GM21737 (cell line): ENCODE data around the gene IL1RAPL2.
"Not testable (repeated sequence)": the region's sequence is repeated elsewhere in the genome, so short reads cannot be mapped to it uniquely, and the experiment has no call there.

Source experiments
- ATAC-seq: cut with Tn5 transposase; IDR thresholded peaks from one replicate; pipeline ENCODE4 v1.9.1; 2021; ENCODE audit warnings: mild to moderate bottlenecking, moderate library complexity; ENCODE audit not compliant: unreplicated experiment

Gene IL1RAPL2

DNA sequence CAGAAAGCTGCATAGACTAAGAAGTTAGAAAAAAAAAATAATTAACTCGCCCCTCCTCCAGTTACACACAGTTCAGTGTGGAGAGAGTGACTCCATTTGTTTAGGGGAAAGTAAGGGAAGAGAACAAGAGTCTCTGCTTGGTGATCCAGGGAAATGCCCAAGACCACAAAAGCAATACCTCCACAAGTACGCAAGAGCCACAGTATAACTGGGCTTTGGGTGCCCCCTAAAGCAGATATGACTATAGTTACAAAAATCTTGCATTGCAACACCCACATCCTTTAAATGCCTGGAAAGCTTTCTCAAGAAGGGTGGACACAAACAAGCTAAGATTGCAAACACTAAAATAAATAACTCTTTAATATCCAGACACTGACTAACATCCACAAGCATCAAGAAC, 1092.1 kb downstream of the IL1RAPL2 start:
- ATAC-seq, result no peak

DNA sequence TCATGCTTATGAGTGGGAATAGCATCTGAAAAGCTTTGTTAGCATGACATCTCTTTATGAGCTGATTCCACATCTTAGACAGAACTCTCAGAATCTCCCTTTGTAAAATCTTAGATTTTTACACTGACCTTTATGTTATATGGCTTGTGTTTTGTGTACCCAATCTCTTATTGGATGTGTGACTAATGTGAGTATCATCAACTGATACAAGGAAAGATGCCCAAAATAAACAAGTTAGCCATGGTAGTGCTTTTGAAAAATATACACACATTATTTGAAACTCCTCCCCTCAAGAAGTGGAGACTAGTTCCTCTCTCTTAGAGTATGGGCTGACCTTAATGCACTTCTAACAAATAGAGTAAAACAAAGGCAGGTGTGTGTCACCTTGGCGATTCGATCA, 1096.2 kb downstream of the IL1RAPL2 start:
- no peak for ATAC-seq

DNA sequence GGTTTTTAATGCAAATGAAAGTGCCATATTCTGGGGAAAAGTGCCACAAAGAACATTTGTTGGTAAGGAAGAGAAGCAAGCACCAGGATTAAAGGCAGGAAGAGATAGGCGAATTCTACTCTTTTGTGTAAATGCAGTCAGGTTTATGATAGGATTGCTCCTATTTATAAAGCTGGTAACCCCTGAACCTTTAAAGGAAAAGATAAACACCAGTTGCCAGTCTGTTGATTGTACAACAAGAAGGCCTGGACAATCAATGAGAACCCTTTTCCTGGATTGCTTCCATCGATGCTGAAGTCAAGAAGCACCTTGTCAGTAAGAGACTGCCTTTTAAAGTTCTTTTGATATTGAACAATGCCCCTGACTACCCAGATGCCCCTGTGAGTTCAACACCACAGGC, 1098.2 kb downstream of the IL1RAPL2 start:
- no peak for ATAC-seq

DNA sequence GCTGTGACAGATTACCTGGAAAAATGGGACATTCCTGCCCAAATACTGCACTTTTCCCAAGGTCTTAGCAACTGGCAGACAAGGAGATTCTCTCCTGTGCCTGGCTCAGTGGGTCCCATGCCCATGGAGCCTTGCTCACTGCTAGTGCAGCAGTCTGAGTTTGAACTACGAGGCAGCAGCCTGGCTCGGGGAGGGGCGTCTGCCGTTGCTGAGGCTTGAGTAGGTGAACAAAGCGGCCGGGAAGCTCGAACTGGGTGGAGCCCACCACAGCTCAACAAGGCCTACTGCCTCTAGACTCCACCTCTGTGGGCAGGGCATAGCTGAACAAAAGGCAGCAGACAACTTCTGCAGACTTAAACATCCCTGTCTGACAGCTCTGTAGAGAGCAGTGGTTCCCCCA, 1118.3 kb downstream of the IL1RAPL2 start:
- ATAC-seq, result not testable (repeated sequence)

DNA sequence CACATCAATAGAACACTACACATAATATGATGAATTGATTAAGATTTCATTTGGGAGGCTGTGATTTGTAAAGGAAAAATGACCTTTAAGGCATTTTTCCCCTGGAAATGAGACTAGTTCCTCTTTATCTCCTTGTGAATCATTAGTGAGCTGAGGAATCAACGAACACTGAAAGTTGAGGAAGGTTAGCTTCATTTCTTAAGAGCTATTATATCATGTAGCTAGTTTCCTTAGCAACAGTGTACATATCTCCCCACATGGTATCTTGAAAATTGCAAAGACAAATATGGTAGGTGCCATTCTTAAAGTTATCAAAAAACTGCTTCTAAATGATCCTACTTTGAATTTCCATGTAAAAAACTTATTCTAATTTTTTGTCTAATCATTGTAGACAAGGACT, 1128.8 kb downstream of the IL1RAPL2 start:
- no peak for ATAC-seq

DNA sequence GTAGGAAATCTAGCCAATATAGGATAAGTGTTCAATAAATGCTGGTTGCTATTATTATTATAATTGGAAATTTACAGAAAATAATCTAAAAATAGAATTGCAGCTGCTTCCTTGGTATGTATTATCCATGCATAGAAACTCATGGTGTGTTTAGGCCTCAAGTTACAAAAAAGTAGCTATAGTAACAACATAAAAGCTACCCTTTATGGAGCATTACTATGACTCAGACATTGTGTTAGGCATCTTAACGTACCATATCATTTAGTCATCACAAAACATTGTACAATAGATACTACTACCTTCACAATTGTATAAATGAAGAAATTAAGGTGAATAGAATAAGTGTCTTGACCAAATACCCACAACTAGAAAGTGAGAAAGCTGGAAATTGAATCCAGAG, 1129.5 kb downstream of the IL1RAPL2 start:
- ATAC-seq, result no peak

DNA sequence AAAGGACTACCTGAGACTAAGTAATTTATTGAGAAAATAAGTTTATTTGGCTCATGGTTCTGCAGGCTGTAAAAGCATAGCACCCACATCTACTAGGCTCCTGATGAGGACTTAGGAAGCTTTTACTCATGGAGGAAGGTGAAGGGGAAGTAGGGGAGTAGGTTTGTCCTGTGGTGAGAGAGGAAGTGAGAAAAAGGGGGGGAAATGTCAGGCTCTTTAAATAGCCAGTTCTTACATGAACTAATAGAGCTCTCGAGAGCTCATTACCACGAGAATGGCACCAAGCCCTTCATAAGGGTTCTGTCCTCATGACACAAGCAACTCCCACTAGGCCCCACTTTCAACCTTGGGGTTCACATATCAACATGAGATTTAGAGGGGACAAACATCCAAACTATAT, 1130.9 kb downstream of the IL1RAPL2 start:
- no peak for ATAC-seq

DNA sequence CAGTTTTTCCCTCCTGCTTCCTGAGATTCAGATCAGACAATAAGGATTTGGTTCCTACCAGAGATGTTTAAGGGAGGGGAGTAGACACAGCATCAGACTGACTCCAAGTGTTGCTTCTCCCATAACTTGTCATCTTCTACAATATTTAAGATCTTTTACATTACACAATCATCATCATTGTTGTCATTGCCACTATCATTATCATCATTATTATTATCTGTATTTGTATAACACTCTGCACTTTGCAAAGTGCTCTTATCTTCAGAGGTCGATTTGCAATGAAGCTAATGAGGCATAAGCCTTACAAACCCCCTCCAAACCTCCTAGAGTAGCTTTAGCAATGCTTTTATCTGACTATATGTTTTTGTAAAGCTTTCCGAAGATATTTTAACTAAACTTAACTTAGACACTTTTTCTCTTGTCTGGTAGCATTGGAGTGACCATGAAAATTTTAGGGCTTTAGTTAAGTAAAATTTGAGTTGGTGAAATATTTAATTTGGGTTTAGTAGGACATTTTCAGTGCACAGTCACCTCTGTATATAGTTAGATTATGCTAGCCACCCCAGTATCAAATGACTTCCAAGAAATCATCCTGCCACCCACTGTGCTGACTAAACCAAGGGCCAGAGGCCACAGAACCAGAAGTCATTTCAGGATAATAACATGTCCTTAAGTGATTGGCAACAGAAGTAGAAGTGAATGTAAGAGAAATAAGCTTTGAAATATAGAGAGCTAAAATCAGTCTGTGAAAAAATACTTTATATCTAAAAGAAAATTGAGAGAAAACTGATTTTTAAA, 1132.2 kb downstream of the IL1RAPL2 start:
- no peak for ATAC-seq

DNA sequence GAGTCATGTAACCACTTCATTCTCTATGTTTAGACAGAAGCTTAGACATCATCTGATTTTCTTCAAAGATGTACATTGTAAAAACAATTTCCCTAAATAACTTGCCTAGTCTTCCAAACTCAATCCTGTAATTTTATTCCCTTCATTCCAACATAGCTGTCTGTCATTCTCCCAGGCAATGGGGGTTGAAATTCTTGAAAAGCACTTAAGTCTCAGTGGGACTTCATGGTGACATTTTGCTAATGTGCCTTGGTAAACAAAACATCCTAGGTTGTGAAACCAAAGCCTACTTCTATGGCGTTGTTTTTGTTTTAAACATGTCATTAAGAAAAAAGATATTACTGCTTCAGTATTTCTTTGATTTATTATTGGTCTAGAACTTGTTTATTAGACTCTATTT, 1134.3 kb downstream of the IL1RAPL2 start:
- no peak for ATAC-seq

DNA sequence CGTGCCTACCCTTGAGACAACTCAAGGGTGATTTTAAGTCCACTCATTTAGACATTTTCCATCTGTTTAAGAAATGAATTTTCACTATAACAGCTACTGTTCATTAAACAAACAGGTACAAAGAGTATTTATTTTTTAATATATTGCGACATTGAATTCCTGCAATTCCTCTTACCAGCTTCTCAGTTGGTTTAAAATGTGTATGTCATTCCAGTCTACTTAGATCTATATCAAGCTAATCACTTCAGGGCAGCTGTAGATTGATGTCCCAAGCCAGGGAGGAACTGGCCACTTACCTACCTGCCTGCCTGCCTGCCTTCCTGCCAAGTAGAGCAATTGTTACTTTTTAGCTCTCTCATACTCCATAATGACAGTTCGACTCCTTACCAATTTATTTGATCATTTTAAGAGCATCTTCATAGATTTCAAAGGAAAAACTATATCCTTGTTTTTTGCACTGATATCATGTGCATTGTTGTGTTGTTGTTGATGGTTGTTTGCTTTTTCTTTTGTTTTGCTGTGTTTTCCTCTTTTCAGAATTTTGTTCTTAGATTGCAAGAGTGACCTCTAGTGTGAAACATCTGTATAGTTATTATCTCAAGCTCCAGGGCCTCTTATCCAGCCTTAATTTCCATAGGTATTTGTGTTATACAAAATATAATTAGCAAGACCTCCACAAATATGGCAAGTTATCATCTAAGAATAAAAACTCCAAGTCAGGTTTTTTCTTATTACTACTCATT, 1135.5 kb downstream of the IL1RAPL2 start:
- no peak for ATAC-seq

DNA sequence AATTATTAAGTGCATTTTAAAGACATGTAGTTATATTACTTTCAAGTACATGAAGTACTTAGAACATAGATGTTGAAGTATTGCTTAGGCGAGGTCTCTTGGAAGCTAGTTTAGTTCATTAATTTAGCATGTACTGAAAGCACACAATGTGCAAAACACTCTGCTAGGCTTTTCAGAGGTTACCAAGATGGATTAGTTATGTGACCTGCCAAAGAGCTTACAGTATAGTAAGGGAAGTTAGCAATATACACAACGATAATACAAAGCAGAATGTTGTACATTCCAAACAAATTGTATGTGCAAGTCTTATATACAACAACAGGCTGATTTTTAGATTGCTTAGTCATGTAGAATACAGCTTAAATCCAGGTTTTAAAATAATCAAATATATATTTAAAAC, 1137.9 kb downstream of the IL1RAPL2 start:
- ATAC-seq, result no peak

DNA sequence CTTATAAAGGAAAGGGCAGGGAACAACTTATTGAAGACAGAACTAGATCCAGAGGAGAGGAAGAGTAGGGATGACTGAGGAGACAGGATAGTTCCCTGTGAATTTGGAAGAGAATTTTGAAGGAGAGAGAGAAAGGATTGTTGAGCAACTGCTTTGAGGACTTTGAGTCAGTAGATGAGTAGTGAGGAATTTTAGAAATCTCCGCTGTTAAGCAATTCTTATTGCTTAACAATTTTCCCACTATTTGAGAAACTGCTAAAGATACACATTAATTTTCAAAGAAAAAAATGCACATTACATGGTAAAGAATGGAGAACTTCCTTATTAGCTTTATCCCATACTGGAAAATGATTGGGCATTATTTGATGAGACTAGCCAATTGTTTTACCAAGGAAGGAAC, 1140.0 kb downstream of the IL1RAPL2 start:
- no peak for ATAC-seq

DNA sequence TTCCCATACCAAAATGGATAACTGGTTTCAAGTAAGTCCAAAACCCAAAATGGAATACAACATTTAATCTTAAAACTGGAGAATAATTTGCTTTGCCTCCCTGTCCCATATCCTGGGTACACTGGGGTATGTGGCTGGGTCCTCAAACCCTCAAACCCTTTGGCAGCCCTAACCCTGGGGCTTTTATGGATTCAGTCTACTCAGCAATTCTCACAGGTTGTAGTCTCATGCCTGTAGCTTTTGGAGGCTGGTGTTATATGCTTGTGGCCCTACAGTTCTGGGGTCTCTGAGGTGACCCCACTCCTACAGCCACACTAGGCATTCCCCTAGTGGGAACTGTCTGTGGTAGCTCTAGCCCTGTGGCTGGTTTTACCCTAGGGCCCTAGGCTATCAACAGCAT, 1145.8 kb downstream of the IL1RAPL2 start:
- no peak for ATAC-seq

DNA sequence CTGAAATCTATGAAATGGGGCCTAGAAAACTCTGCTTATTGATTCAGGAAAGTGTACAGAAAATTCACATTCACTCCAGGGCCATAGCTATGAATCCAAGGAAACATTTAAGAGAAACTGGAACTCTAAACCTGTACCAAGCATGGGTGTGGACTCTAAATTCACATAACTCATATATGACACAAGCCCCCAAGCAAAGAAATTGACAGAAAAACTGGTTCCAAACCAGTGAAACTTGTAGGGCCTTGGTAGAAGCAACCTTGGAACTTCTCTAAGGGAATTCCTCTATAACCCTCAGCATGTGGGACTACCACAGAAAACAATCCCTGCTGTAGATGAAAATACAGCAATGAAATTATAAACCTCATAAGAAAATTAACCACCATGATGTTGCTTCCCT, 1149.7 kb downstream of the IL1RAPL2 start:
- no peak for ATAC-seq

DNA sequence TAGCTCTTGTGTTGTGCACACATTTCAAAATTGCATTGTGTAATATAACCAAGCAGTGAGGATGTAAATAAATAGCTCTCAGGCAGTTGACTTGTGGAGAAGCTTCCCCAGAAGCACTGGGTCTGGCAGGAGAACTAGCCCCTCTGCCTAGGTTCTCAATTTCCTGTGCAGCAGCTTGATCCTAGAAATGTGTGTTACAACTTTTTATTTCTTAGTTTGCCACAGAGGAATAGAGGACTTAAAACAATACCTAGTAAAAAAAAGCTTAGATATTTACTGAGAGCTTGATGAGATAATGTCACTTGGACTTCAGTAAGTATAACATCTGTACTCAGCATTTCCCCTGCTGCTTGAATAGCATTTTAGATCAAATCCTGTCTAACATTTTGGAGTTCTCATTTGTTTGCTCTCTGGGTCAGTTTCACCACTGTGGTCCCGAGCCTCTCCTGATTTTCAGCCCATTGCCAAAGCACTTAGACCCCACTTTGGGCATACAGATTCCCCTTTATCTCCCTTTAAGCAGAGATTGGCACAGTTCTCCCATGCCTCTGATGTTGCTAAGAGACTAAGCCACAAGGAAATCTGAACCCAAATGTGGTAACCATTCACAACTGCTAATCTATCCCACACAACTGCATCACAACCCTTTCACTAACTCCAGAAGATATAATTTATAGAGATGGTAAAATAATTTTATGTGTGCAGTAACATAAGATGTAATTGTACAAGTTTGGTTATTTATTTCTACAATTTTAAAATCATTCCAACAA, 1158.2 kb downstream of the IL1RAPL2 start:
- no peak for ATAC-seq

DNA sequence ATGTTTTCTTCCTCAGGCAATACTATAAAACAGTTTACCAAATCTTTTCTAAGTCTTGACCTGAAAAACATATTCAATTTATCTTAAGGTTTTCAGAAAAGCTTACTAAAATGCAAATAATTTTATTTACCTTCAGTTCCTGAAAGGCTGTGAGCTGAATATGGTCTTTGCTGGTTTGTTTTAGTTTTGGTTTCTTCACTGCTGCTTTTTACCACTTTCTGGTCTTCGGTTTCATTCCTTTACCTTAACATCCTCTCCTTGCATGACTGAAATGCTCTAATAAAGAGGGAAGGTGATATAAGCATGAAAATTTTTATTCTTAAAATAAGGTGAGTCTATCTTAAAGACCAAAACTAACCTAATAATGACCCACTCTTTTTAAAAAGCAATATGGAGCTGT, 1159.2 kb downstream of the IL1RAPL2 start:
- ATAC-seq, result no peak

DNA sequence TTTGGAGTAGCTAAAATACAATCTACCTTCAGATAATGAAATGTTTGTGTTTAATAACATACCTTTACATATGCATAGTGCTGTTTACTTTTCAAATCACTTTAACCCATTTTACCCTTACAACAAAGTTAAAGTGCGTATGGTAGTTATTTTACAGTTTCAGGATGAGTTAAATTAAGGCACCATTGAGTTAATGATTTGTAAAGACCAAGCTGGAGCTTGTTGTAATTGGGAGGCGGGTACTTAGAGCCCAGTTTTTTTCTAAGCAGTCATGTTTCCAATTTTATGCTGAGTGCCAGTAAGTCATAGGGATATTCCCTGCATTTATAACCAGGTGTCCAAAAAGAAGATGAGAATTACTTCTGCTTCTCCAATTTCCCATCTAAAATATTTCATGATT, 1172.2 kb downstream of the IL1RAPL2 start:
- no peak for ATAC-seq

DNA sequence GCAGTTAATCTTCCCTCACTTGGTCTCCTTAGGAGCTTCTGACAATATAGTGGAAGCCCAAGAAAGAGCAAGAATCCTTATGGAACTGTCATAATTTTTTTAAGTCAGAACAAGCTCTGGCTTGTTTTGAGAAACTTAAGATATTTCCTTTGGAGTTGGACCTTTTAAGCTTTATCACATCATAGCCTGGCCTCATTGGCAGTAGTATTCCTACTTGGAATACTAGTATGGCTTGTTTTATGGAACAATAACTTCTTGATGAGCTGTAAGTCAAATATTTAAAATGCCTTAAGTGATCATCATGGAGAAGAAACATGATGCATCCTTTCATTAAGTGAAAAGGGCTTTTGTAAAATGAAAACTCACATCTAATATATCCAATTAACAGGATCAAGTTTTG, 1178.3 kb downstream of the IL1RAPL2 start:
- no peak for ATAC-seq

DNA sequence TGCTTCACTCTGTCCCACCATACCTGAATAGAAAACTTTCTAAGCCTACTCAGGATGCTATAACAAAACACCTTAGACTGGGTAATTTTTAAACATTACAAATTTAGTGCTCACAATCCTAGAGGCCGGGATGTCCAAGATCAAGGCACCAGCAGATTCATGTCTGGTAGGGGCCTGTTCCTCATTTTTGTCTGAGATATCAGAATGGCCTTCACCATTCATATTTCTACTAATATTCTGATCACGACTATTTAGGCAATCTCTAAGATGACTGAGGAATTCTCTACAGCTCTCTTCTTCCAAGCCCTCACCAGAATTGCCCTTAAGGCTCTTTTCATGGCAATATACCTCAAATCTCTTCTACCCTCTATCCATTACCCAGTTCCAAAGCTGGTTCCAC, 1178.9 kb downstream of the IL1RAPL2 start:
- no peak for ATAC-seq

DNA sequence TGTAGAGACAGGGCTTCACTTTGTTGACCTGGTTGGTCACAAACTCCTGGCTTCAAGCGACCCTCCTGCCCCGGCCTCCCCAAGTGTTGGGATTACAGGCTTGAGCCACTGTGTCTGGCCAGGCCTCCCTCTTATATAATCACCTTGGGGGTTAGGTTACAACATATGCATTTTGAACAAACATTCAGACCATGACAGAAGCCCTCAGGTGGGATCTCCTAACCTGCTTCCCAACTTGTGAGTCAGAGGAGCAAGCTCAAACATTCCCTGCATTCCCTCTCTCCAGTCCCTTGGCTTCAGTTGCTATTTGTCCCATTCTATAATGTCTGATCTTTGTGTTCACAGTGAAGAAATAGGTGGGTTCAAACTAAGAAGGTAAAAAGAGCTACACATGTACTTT, 1179.9 kb downstream of the IL1RAPL2 start:
- ATAC-seq, result no peak

DNA sequence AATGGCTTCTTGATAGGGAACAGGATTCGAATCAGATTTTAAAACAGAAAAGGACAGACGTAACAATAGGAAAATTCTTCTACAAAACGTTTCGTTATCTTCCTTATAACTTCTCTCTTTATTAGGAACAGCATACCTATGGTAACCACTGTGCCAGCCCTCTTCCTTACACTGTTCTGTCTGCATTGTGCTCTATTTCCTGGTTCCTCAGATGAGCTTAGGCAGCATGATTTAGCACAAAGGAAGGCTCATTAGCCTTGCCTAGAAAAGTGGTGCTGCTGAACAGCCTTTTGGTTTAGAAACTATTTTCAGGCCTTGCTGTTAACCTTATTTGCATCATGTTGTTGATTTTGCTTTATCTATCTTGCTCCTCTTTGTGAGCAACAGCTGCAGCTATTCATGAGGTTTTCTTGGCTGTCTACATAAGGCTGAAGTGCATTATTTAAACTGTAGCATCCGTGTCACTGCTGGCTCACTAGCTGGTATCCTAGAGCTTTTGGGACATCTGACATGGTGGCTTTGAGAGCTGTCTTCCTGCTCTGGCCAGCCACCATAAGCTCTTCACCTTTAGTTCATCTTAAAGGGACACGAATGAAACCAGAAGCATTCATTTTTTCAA, 1186.4 kb downstream of the IL1RAPL2 start:
- ATAC-seq, result no peak
